ENCODE results near the gene NRG3. TPM values are rescaled to one million over a fixed set of nuclear protein-coding genes. Genes with fewer than 3 reads are reported as not detected.

The NRG3 gene
- total RNA-seq, 1 donor from 2014 or later: not detected

DNA sequence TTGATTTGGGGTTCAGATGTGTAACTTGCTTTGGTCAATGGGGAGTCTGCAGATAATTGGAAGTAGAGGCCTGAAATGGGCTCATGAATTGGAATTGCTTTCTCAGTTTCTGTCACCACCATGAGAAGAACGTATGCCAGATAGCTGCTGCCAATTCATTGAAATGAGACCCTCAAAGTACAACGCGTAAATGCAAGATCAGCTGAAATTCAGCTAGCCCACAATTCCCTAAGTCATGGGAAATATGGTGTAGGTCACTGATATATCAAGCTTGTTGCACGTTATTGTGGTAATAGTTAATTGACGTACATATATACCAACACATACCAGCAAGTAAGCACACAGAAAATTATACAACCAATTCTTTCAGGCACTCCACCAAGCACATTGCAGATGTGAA lies 520.0 kb downstream of the NRG3 start:
- Mint-ChIP-seq H3K9me3 (ENCODE audit: low read depth) (peaks cover 3% of the 10 kb centered on the region), H3K4me3 (ENCODE audit: unreplicated experiment) (no peak overlapping the region), H3K4me1 (ENCODE audit: low read depth) (no peaks in the 10 kb centered on the region), H3K27me3 (ENCODE audit: low read depth) (no peaks in the 10 kb centered on the region), H3K36me3 (ENCODE audit: low read depth) (no peaks in the 10 kb centered on the region), H3K27ac (ENCODE audit: unreplicated experiment) (no peak overlapping the region)
- DNase-seq (ENCODE audit: low spot score): no peak
- TF ChIP-seq, protein P1, sequence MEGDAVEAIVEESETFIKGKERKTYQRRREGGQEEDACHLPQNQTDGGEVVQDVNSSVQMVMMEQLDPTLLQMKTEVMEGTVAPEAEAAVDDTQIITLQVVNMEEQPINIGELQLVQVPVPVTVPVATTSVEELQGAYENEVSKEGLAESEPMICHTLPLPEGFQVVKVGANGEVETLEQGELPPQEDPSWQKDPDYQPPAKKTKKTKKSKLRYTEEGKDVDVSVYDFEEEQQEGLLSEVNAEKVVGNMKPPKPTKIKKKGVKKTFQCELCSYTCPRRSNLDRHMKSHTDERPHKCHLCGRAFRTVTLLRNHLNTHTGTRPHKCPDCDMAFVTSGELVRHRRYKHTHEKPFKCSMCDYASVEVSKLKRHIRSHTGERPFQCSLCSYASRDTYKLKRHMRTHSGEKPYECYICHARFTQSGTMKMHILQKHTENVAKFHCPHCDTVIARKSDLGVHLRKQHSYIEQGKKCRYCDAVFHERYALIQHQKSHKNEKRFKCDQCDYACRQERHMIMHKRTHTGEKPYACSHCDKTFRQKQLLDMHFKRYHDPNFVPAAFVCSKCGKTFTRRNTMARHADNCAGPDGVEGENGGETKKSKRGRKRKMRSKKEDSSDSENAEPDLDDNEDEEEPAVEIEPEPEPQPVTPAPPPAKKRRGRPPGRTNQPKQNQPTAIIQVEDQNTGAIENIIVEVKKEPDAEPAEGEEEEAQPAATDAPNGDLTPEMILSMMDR (IDR thresholded peaks at IDR 0.05): no peak

DNA sequence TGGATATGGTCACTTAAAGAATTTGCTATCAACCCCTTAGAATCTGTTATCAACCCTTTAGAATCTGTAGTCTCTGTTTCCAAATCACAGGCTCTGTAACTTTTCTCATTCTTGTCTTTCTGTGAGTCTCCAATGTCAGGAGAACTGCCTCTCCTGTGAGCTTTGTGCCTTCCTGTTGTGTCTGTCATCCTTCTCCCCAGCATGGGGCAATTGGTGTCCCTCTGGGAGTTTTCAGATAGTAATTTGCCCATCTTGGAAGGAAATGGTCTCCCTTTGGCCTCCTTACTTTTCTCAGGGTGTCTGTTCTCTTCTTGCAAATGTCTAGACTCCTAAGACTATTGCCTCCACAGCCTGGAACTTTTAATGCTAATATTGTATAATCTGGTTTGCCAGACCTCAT lies 521.9 kb downstream of the NRG3 start:
- Mint-ChIP-seq H3K4me1 (ENCODE audit: low read depth) (no peaks in the 10 kb centered on the region), H3K27ac (ENCODE audit: unreplicated experiment) (no peak overlapping the region), H3K27me3 (ENCODE audit: low read depth) (no peaks in the 10 kb centered on the region), H3K9me3 (ENCODE audit: low read depth) (peaks cover 3% of the 10 kb centered on the region), H3K36me3 (ENCODE audit: low read depth) (no peaks in the 10 kb centered on the region), H3K4me3 (ENCODE audit: unreplicated experiment) (no peak overlapping the region)
- TF ChIP-seq, protein P1 (IDR thresholded peaks at IDR 0.05): no peak
- no peak for DNase-seq (ENCODE audit: low spot score)

DNA sequence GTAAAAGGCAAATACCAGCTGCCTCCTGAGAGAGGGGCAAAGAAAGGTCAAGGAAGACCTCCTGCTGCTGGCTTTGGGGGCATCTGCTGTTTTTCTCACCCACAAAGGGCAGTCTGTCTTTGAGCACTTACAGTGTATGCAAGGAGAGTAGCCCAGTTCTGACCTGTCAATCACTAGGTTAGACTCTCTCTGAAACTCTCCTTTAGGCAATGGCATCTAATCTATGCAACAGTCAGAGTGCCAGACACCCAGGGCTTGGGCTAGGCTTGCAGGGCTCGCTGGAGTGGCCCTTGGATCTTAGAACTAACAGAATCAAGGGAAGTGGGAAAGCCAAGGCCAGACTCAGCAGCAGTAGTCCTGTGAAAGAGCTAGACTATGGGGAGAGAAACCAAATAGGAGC lies 522.9 kb downstream of the NRG3 start:
- Mint-ChIP-seq H3K27ac (ENCODE audit: unreplicated experiment) (no peak overlapping the region), H3K27me3 (ENCODE audit: low read depth) (no peaks in the 10 kb centered on the region), H3K36me3 (ENCODE audit: low read depth) (no peaks in the 10 kb centered on the region), H3K4me3 (ENCODE audit: unreplicated experiment) (no peak overlapping the region), H3K4me1 (ENCODE audit: low read depth) (no peaks in the 10 kb centered on the region), H3K9me3 (ENCODE audit: low read depth) (peaks cover 3% of the 10 kb centered on the region)
- DNase-seq (ENCODE audit: low spot score): no peak
- TF ChIP-seq, protein P1 (IDR thresholded peaks at IDR 0.05): no peak

DNA sequence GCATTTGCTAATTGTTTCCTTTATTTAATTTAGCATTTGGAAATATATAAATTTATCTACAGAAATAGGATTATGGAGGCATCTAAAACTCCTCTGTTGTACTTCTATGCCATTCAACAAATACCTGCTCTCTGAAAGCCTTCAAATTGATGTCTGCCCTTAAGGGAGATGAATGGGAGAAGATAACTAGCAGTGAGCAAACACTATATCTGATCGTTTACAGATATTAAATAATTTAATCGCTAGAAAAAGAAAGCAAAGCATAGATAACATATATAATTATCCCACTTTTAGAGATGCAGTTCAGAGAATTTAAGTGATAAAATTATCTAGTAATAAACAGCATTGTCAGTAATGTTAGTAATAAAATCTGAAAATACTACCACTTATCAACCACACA lies 524.9 kb downstream of the NRG3 start:
- no peak overlapping the region for H3K4me3 Mint-ChIP-seq (ENCODE audit: unreplicated experiment)
- peaks cover 3% of the 10 kb centered on the region for H3K27me3 Mint-ChIP-seq (ENCODE audit: low read depth)
- no peaks in the 10 kb centered on the region for H3K36me3 Mint-ChIP-seq (ENCODE audit: low read depth)
- no peak for DNase-seq (ENCODE audit: low spot score)
- TF ChIP-seq, protein P1 (IDR thresholded peaks at IDR 0.05): no peak
- no peaks in the 10 kb centered on the region for H3K4me1 Mint-ChIP-seq (ENCODE audit: low read depth)
- H3K27ac Mint-ChIP-seq (ENCODE audit: unreplicated experiment): no peak overlapping the region
- H3K9me3 Mint-ChIP-seq (ENCODE audit: low read depth): peaks cover 3% of the 10 kb centered on the region

DNA sequence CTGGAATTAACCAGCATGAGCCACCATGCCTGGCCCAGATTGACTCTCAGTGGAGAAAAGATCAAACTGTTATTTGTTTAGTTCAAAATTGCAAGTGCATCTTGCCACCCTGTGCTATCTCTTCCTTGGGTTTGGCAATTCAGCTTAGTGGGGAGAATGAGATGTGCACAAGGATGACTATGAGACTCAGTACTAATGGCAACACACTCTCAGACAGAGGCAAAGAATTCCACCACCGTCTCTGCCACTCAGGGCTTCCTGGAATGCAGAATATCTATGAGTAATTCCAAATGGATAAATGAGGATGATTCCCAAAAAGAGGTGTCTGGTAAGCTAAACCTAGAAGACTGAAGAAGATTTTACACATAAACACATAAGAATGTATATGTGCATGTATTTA lies 525.8 kb downstream of the NRG3 start:
- Mint-ChIP-seq H3K27ac (ENCODE audit: unreplicated experiment) (no peak overlapping the region), H3K4me1 (ENCODE audit: low read depth) (no peaks in the 10 kb centered on the region), H3K27me3 (ENCODE audit: low read depth) (peaks cover 6% of the 10 kb centered on the region), H3K36me3 (ENCODE audit: low read depth) (no peaks in the 10 kb centered on the region), H3K4me3 (ENCODE audit: unreplicated experiment) (no peak overlapping the region), H3K9me3 (ENCODE audit: low read depth) (peaks cover 2% of the 10 kb centered on the region)
- TF ChIP-seq, protein P1 (IDR thresholded peaks at IDR 0.05): no peak
- no peak for DNase-seq (ENCODE audit: low spot score)
